Epithelial cell of esophagus (primary cell): Measurements from ENCODE around the gene MRPL40.

ENCODE experiments used
- DNase-seq: peaks from one replicate; pipeline ENCODE4 v3.0.0; 2010; ENCODE audit warnings: low read depth
- H3K4me3 ChIP-seq: 2 replicates; pipeline ENCODE4 v1.5.1; 2011; ENCODE audit warnings: mild to moderate bottlenecking, low read length, control low read depth
- CTCF ChIP-seq: IDR thresholded peaks from 2 replicates; pipeline ENCODE4 v1.5.1; 2011; ENCODE audit warnings: low read depth, mild to moderate bottlenecking, low read length, control low read depth, inconsistent platforms; ENCODE audit not compliant: insufficient read depth; ENCODE audit errors: missing control alignments

The MRPL40 gene

GRCh38 chr22:19405652-19406051 lies 26.7 kb upstream of the MRPL40 start:
- no peak for DNase-seq
- no peak for TF ChIP-seq CTCF

GRCh38 chr22:19406281-19406811 lies 26.0 kb upstream of the MRPL40 start:
- no peak for DNase-seq
- no peak for TF ChIP-seq CTCF
- H3K4me3 ChIP-seq: no peak overlapping the region

More at GRCh38 chr22:19405652-19406051, 26.7 kb upstream of the MRPL40 start:
- no peak overlapping the region for H3K4me3 ChIP-seq

GRCh38 chr22:19406846-19407245 lies 25.5 kb upstream of the MRPL40 start:
- TF ChIP-seq CTCF: no peak
- no peak for DNase-seq
- no peak overlapping the region for H3K4me3 ChIP-seq

- DNase-seq: no peak
- TF ChIP-seq CTCF: no peak
- no peak overlapping the region for H3K4me3 ChIP-seq
These were observed 24.4 kb upstream of the MRPL40 start for GRCh38 chr22:19407649-19408606.

- no peak for DNase-seq
- H3K4me3 ChIP-seq: no peak overlapping the region
- no peak for TF ChIP-seq CTCF
These were observed 21.2 kb upstream of the MRPL40 start for GRCh38 chr22:19410941-19411689.

GRCh38 chr22:19411690-19412045 lies 20.7 kb upstream of the MRPL40 start:
- DNase-seq: no peak
- no peak overlapping the region for H3K4me3 ChIP-seq
- TF ChIP-seq CTCF: no peak
